GM18499 (cell line): ENCODE results near the gene EPHB3.
"Not testable (repeated sequence)": the region's sequence is repeated elsewhere in the genome, so short reads cannot be mapped to it uniquely, and the experiment has no call there.

ENCODE experiments used
- ATAC-seq: cut with Tn5 transposase; IDR thresholded peaks from one replicate; pipeline ENCODE4 v1.9.1; 2021; ENCODE audit warnings: moderate number of reproducible peaks; ENCODE audit not compliant: insufficient read depth, unreplicated experiment

EPHB3 gene

DNA sequence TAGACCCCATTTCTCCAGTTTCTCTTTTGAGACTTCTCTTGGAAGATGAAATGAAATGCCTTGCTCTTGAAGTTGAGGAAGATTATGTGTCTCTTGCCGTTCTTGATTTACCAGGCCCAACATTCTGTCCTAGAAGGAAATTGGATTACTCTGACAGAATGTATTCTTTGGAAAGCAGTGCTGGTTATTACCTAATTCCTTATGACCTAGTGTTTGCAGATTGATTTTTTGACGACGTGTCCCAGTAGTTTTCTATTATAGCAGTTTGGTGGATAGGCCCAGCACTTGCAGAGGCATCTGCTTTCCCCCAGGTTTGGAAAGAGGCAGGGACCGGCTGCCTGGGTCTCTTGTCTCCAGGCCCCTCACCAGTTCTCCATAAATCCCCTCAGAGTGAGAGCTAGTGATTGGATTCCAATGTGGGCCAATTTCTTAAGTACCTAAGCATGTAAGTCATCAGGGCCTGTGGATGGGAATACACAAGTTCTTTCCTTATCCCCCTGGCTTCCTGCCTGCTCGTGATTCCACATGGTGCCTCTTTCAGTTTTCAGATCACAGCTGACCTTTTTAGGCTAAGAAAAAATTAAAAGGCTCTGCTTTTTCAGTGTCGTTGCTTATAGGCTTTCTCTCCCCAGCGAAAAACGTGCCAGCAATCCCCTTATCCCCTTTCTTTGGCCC, 50.2 kb downstream of the EPHB3 start:
- no peak for ATAC-seq

DNA sequence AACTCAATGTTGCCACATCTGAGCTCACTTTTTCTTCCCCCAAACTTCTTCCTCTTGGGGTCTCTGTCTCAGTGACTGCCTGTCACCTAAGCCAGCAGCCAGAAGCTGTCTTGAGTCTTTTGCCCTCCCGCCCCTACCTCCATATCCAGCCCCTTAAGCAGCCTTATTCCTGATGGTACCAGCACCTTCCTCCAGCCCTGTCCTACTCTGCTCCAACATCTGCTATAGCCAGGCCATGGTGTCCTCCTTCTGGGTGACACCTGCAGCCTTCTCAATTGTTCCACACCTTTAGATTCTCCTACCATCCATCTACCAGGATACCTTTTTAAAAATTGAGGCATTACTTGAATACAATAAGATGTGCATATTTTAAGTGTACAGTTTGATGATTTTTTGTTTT, 53.8 kb downstream of the EPHB3 start:
- no peak for ATAC-seq

DNA sequence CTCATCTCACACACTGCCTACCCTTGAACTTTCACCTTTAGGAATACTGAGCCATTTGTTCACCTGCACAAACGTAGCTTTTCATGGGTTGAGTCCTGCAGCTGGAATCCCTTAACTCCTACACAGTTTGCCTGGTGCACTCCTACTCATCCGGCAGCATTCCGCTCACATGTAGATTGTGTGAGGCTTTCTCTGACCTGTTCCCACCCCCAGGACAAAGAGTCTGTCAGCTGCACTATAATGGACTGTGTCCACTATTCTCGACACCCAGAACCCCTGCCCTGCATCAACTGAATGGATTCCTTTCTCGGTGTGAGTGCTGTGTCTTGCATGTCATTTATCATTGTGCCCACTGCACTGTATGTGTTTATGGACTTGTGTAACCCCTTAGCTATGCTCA, 54.9 kb downstream of the EPHB3 start:
- no peak for ATAC-seq

DNA sequence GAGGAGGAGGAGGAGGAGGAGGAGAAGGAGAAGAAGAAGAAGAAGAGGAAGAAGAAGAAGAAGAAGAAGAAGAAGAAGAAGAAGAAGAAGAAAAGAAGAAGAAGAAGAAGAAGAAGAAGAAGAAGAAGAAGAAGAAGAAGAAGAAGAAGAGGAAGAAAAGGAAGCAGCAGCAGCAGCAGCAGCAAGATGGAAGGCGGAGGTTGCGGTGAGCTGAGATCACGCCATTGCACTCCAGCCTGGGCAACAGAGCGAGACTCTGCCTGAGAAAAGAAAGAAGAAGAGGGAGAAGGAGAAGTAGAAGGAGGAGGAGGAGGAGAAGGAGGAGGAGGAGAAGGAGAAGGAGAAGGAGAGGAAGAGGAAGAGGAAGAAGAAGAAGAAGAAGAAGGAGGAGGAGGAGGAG, 55.7 kb downstream of the EPHB3 start:
- ATAC-seq = not testable (repeated sequence)

DNA sequence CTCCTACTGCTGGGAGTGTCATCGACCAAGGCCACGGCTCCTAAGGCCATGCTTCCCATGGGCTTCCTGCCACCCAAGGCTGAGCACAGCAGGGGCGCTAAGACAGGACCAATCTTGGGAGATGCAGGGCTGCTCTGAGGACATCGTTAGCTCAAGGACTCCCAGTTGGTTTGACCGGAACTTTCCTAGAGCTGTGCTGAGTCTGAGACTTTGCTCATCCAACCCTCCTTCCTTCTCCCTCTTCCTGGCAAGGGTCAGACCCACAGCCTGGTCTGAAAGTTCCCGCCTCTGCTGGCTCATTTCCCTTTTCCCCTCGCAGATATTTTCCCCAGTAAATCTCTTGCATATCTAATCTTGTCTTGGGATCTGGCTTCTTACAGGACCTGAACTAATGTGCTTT, 57.2 kb downstream of the EPHB3 start:
- no peak for ATAC-seq

DNA sequence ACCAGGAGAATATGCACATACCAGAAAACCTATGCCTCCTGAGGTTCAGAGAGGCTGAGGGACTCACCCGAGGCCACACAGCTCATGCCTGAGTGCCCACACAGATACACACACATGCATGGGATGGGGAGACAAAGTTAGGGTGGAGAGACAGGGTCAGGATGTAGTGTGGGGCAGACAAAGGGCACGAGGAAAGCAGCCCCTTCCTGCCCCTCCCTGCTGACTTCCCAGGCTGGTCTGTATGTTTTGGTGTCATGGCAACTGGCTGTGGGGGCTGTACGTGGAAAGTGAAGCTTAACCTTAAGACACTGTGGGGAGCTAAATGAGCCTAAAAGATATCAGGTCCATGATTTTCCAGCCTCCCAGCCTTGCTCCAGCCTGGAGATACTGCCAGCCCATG, 57.8 kb downstream of the EPHB3 start:
- ATAC-seq = no peak

DNA sequence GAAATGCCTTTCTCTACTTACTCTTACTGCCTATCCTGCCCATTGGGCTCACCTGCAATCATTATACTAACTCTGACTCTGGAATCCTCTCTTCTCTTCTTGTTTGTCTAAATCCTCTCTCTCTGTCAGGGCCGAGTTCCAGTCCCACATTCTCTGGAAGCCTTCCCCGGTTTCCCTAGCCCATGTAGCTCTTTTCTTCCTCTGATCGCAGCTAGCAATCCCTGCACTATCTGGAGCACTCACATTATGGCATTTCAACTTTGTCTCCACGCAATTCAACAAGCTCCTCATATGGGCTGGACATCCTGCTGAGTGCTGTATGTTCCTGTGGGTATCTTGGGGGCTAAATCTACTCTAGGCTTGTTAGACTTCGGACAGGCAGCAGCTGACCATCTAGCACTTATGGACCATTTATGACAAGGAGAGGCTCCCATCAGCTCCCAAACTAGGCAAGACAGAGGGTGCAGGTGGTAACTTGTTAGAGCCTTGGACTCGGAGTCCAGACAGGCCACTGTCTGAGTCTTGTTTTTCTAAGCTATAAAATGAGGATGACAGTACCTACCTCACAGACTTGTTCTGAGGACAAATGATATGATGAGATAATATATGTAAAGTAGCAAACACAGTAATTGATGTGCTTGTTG, 58.3 kb downstream of the EPHB3 start:
- no peak for ATAC-seq

DNA sequence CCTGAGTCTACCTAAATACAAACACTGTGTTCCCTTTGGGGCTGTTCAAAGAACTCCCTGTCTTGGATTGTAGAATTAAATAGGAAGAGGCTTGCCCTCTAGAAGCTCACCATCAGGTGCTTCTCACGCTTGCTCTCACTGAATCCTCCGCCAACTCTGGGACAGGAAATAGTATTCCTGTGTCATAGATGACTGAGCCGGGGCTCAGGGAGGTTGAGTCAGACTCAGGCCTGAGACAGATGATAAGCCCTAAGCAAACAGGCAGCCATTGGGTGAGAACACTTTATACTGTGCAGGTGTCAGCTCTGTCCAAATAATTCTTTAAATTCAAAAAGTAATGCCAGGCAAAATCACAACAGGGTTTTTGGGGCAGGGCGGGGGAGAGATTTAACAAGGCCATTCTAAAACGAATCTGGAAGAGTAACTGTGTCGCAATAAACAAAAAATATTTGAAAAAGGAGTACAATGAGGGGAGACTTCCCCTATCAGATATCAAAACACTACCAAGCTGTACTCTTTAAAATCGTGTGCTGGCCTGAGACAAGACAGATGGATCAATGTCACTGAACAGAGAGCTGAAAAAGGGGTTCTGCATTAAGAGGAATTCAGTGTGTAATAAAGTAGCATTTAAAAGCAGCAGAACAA, 59.0 kb downstream of the EPHB3 start:
- no peak for ATAC-seq

DNA sequence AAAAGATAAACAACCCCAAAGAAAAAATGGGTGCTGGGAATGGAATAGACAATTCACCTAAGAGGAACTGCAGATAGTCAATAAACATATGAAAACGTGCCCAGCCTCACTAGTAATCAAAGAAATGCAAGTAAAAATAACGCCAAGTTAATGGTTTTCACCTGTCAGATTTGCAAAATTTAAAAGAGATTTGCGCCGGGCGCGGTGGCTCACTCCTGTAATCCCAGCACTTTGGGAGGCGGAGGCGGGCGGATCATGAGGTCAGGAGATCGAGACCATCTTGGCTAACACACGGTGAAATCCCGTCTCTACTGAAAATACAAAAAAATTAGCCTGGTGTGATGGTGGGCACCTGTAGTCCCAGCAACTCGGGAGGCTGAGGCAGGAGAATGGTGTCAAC, 60.6 kb downstream of the EPHB3 start:
- not testable (repeated sequence) for ATAC-seq

DNA sequence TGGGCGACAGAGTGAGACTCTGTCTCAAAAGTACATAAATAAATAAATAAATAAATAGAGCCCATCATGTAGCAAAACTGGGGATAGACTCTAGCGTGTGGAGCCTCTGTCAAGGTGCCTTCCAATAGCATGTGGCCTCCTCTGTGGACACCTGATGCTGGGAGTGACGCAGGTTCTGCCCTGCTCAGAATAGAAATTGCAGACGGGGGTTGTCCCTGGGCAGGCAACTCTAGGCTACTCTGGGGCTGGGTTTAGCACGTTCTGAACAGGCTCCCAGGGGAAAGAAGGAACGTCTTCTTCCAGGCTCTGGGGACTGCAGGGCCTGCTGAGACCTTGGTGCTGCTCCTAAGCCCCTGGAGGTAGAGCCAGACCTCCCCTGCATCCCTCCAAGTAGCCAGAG, 65.3 kb downstream of the EPHB3 start:
- no peak for ATAC-seq

DNA sequence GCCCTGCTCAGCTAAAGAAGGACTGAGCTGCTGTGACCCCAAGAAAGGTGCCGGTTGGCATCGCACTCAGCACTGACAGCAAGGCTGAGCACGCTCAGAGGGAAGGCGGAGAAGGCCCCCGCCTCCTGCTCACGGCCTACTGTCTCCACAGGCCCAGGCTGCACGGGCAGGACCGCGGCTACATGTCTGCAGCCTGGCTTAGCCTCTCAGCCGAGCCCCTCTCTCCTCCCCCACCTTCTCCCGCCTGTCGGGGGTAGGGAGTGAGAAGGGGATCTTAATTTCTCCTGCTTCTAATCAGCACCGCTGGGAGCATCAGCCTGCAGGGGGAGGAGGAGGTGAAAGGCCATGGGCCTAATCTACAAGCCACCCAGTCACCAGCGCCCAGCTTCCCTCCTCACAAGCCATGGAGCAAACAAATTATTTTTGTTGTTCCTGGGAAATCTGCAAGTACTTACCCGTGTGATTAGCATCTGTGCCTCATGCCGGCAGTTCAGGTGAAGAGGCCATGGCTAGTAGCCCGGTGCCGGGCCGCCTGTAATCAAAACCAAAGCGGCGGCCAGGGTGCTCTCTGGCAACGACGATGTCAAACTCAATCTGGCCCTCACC, 68.1 kb downstream of the EPHB3 start:
- no peak for ATAC-seq

DNA sequence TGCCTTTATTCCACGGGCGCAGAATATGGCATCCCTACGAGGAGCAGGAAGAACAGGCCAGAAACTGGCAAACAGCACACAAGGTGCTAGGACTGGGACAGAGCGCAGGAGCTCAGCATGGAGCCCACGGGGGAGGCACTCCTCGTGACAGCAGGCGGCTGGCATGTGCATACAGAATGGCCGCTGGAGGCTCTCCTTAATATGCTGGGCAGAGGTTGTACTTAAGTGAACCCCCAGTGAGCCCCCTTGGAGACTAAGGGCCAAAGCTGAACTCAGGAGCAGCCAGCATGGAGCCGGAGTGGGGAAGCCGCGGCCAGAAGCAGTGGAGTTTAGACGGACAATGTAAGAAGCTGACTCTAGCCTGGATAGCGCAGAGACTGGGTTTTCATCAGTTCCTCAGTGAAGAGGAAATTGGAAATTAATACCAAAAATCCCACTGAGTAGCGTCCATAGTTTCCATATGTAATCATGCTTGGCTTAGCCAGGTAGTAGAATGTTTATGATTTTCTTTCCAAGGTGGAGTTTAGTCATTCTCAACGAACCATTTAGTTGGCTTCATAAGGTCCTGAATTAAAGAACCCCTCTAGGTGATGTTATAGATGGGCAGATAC, 69.4 kb downstream of the EPHB3 start:
- ATAC-seq = no peak

DNA sequence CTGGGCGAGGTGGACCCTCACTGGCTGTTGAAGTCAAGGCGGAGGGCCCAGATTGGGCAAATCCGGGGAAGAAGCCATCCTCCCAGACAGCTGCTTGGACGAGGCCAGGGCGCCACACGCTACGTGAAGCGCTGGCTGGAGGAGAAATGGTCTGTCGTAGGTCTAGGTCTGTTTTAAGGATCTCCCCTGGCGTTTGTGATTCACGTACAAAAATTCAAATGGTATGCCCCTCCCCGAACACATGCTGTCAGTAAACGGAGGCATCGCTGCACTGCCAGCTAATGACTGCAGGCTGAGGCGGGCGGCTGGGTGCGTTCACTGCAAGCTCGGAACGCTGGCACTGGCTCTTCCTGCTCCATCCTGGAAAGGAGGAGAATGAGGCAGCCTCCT, 69.9 kb downstream of the EPHB3 start:
- no peak for ATAC-seq
